Endothelial cell of umbilical vein (primary cell): Measurements from ENCODE around the gene PLEKHA7. TPM values are rescaled to one million over a fixed set of nuclear protein-coding genes. Genes with fewer than 3 reads are reported as not detected.

Experiments
- BruUV-seq: library from RNA; stranded (reverse); fragments of 400-500 nt; replicated peaks from 2 replicates; lab custom pipeline; 2021; lab: Mats Ljungman, UMichigan
- CTCF ChIA-PET: fragments of 300-600, 350-600 bp; sonication (Branson Sonifier 250); formaldehyde crosslinking; loops from one replicate; lab custom pipeline; 2021; ENCODE audit warnings: antibody characterized with exemption, inconsistent platforms; lab: Charles Lee
- POLR2A ChIA-PET: fragments of 300-600, 350-600 bp; sonication (Branson Sonifier 250); formaldehyde crosslinking; loops from one replicate; lab custom pipeline; 2021; ENCODE audit warnings: antibody characterized with exemption, inconsistent platforms; lab: Charles Lee
- DNase-seq: peaks from one replicate; pipeline ENCODE4 v3.0.0-alpha.2; 2011; ENCODE audit warnings: low read depth, low spot score
- FAIRE-seq: peaks from 2 replicates; lab custom pipeline; 2011; peaks lifted over from hg19 to GRCh38; lab: Jason Lieb, UNC
- H2AFZ ChIP-seq: 2 replicates; pipeline ENCODE4 v1.6.0; 2012; ENCODE audit warnings: low read depth, low read length, control low read depth, inconsistent platforms
- H3K27ac ChIP-seq: 2 replicates; pipeline ENCODE4 v1.5.1; 2011; ENCODE audit warnings: low read depth, mild to moderate bottlenecking, control low read depth, low read length, moderate library complexity; ENCODE audit not compliant: insufficient read depth
- H3K27me3 ChIP-seq, 2 experiments: 2 replicates each; pipeline versions ENCODE4 v1.6.0 to v1.6.1; 2011; ENCODE audit warnings: low read length in 2 of 2, mixed read lengths in 1 of 2; ENCODE audit not compliant: control insufficient read depth in 2 of 2, insufficient read depth in 2 of 2
- H3K36me3 ChIP-seq, 2 experiments: 2 replicates in 1 of 2; 3 replicates in 1 of 2; pipeline ENCODE4 v1.5.1; 2011; ENCODE audit warnings: low read length in 2 of 2, mild to moderate bottlenecking in 1 of 2, moderate library complexity in 1 of 2; ENCODE audit not compliant: control insufficient read depth in 2 of 2, insufficient read depth in 2 of 2; ENCODE audit errors: extremely low read depth in 1 of 2
- H3K4me1 ChIP-seq: 3 replicates; pipeline ENCODE4 v1.5.1; 2011; ENCODE audit warnings: mild to moderate bottlenecking, low read length; ENCODE audit not compliant: control insufficient read depth, insufficient read depth; ENCODE audit errors: extremely low read depth
- H3K4me2 ChIP-seq: 2 replicates; pipeline ENCODE4 v1.6.1; 2011; ENCODE audit warnings: low read length, control low read depth, mixed read lengths; ENCODE audit not compliant: insufficient read depth
- H3K4me3 ChIP-seq, 3 experiments: fragments of 200-600 bp in 1 of 3; sonication (generic), shearing (Covaris generic) in 1 of 3; replicated peaks in 1 of 3; 2 replicates each; pipeline ENCODE4 v1.5.1; 2011 to 2016; ENCODE audit warnings: control low read depth in 3 of 3, low read length in 3 of 3, mild to moderate bottlenecking in 2 of 3, inconsistent platforms in 1 of 3, low read depth in 1 of 3, moderate library complexity in 1 of 3; ENCODE audit not compliant: insufficient read depth in 1 of 3
- H3K79me2 ChIP-seq: 2 replicates; pipeline ENCODE4 v1.6.0; 2012; ENCODE audit warnings: low read length, inconsistent platforms; ENCODE audit not compliant: control insufficient read depth, insufficient read depth
- H3K9ac ChIP-seq: replicated peaks from 2 replicates; pipeline ENCODE3; 2011; ENCODE audit warnings: low read length, control low read depth; ENCODE audit not compliant: insufficient read depth; ENCODE audit errors: extremely low read depth
- H3K9me1 ChIP-seq: replicated peaks from 3 replicates; pipeline ENCODE4 v1.6.0; 2011; ENCODE audit warnings: mild to moderate bottlenecking, low read length; ENCODE audit not compliant: control insufficient read depth, insufficient read depth; ENCODE audit errors: extremely low read depth
- H3K9me3 ChIP-seq: replicated peaks from 2 replicates; pipeline ENCODE4 v1.5.1; 2012; ENCODE audit warnings: low read length, inconsistent platforms; ENCODE audit not compliant: control insufficient read depth, insufficient read depth
- H4K20me1 ChIP-seq: replicated peaks from 2 replicates; pipeline ENCODE3; 2011; ENCODE audit warnings: mild to moderate bottlenecking, low read length; ENCODE audit not compliant: control insufficient read depth, insufficient read depth; ENCODE audit errors: extremely low read depth
- CTCF ChIP-seq, 2 donors: IDR thresholded peaks; 1 replicate in 1 of 2; 2 replicates in 1 of 2; pipeline ENCODE4 v1.5.1; 2011; ENCODE audit warnings: low read length in 2 of 2, mild to moderate bottlenecking in 2 of 2, moderate library complexity in 2 of 2, control low read depth in 1 of 2, inconsistent platforms in 1 of 2, low read depth in 1 of 2; ENCODE audit not compliant: insufficient read depth in 1 of 2; ENCODE audit errors: extremely low read depth in 1 of 2
- EZH2 ChIP-seq: IDR thresholded peaks from 2 replicates; pipeline ENCODE4 v1.6.1; 2012; ENCODE audit warnings: borderline replicate concordance, low read depth, mild to moderate bottlenecking, moderate library complexity, low read length, inconsistent platforms; ENCODE audit not compliant: severe bottlenecking
- FOS ChIP-seq: IDR thresholded peaks from 2 replicates; pipeline ENCODE4 v1.6.1; 2011; ENCODE audit warnings: mild to moderate bottlenecking, low read length, moderate library complexity, borderline replicate concordance; ENCODE audit not compliant: insufficient read depth
- GATA2 ChIP-seq: IDR thresholded peaks from 2 replicates; pipeline ENCODE4 v1.7.0; 2011; ENCODE audit warnings: low read depth, mild to moderate bottlenecking, moderate library complexity, mixed read lengths, low read length; ENCODE audit not compliant: insufficient read length, insufficient read depth
- JUN ChIP-seq: IDR thresholded peaks from 2 replicates; pipeline ENCODE4 v1.6.1; 2011; ENCODE audit warnings: borderline replicate concordance, low read depth; ENCODE audit not compliant: insufficient read length, insufficient read depth
- MYC ChIP-seq: IDR thresholded peaks from one replicate; pipeline ENCODE4 v1.6.1; 2011; ENCODE audit warnings: mild to moderate bottlenecking, low read depth, low read length
- POLR2A ChIP-seq: IDR thresholded peaks from 2 replicates; pipeline ENCODE4 v1.6.1; 2012; ENCODE audit warnings: low read depth, mild to moderate bottlenecking, control low read depth, low read length
- POLR2AphosphoS5 ChIP-seq: IDR thresholded peaks from 2 replicates; pipeline ENCODE4 v1.6.1; 2012; ENCODE audit warnings: low read depth, mild to moderate bottlenecking, control low read depth, low read length, moderate library complexity; ENCODE audit not compliant: insufficient read depth
- dilution Hi-C: fragments of 300-500 bp; cut with MboI; formaldehyde crosslinking; loops from one replicate; pipeline ENCODE4 v1.15.0; 2019; ENCODE audit warnings: low sequenced_read_pairs; ENCODE audit not compliant: extremely low pct_ligation_motif_present
- intact Hi-C: fragments of 100-400 bp; cut with micrococcal nuclease; formaldehyde crosslinking; loops from one replicate; pipeline ENCODE4 v1.10.0; 2022
- polyA plus RNA-seq, 4 experiments: library from polyadenylated mRNA; depleted of rRNA in 3 of 4; stranded (reverse) in 3 of 4; unstranded in 1 of 4; fragments of >200 nt; gene quantifications; 2 replicates each; pipeline versions ENCODE4 v1.2.1 to v1.2.3, GENCODE V29; 2011 to 2012; ENCODE audit warnings: missing spikeins in 1 of 4
- total RNA-seq: library from RNA; stranded (reverse); gene quantifications from 2 replicates; pipeline ENCODE4 v1.2.3, GENCODE V29; 2021
- TF ChIP-seq, protein P1 (sequence below): IDR thresholded peaks from 2 replicates; pipeline ENCODE4 v1.6.1; 2011; ENCODE audit not compliant: insufficient read depth, insufficient read length

PLEKHA7 gene
- total and polyA plus RNA-seq, 2 donors (not counting 3 experiments of a cell fraction or from before 2014, with no cell fraction given), result 1.7 to 3.8 TPM

GRCh38 chr11:16982809-16983208 lies 31.4 kb downstream of the PLEKHA7 start:
- TF ChIP-seq EZH2 (no peak), CTCF (IDR thresholded peaks at IDR 0.05; ENCODE audit: extremely low read depth in 1 of 2, insufficient read depth in 1 of 2, low read depth in 1 of 2, low read length in 2 of 2) (no peak), JUN (no peak), POLR2A (no peak)
- TF ChIP-seq, protein P1, sequence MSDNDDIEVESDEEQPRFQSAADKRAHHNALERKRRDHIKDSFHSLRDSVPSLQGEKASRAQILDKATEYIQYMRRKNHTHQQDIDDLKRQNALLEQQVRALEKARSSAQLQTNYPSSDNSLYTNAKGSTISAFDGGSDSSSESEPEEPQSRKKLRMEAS, result no peak
- DNase-seq (no peak), FAIRE-seq (no peak)
- H3K9me3 ChIP-seq, result no peaks in the 10 kb centered on the region
- no peaks in the 10 kb centered on the region for H3K79me2 ChIP-seq
- H4K20me1 ChIP-seq, result no peaks in the 10 kb centered on the region
- CTCF ChIA-PET, result no interaction called here
- H3K9me1 ChIP-seq, result no peaks in the 10 kb centered on the region
- intact Hi-C loops (no loop called here), dilution Hi-C loops (no loop called here)
- H3K9ac ChIP-seq, result no peak overlapping the region
- no peak overlapping the region for H3K4me3 ChIP-seq
- no TSS peak for BruUV-seq
- POLR2A ChIA-PET, result no interaction called here
- no peak overlapping the region for H3K27ac ChIP-seq
- H3K36me3 ChIP-seq, result no peaks in the 10 kb centered on the region
- no peak overlapping the region for H2AFZ ChIP-seq
- H3K4me1 ChIP-seq, result no peaks in the 10 kb centered on the region
- no peak overlapping the region for H3K4me2 ChIP-seq
- no peaks in the 10 kb centered on the region for H3K27me3 ChIP-seq

GRCh38 chr11:16982256-16982671 lies 31.9 kb downstream of the PLEKHA7 start:
- Histone ChIP-seq H3K36me3 (no peaks in the 10 kb centered on the region), H3K79me2 (no peaks in the 10 kb centered on the region), H3K4me1 (no peaks in the 10 kb centered on the region), H3K4me3 (no peak overlapping the region), H4K20me1 (no peaks in the 10 kb centered on the region), H3K9me1 (no peaks in the 10 kb centered on the region), H3K9me3 (no peaks in the 10 kb centered on the region), H3K27ac (no peak overlapping the region), H2AFZ (no peak overlapping the region), H3K4me2 (no peak overlapping the region), H3K9ac (no peak overlapping the region), H3K27me3 (no peaks in the 10 kb centered on the region)
- intact Hi-C loops, result no loop called here
- dilution Hi-C loops, result no loop called here
- no TSS peak for BruUV-seq
- FAIRE-seq, result no peak
- TF ChIP-seq MYC, result no peak
- TF ChIP-seq GATA2, result no peak
- TF ChIP-seq FOS, result no peak
- TF ChIP-seq POLR2A, result no peak
- no peak for TF ChIP-seq CTCF (IDR thresholded peaks at IDR 0.05; ENCODE audit: extremely low read depth in 1 of 2, insufficient read depth in 1 of 2, low read depth in 1 of 2, low read length in 2 of 2)
- TF ChIP-seq EZH2, result no peak
- TF ChIP-seq POLR2AphosphoS5, result no peak
- TF ChIP-seq, protein P1, result no peak
- no peak for TF ChIP-seq JUN
- CTCF ChIA-PET, result no interaction called here
- POLR2A ChIA-PET, result no interaction called here
- no peak for DNase-seq
